ENCODE data around the gene TDRD3.

DNA sequence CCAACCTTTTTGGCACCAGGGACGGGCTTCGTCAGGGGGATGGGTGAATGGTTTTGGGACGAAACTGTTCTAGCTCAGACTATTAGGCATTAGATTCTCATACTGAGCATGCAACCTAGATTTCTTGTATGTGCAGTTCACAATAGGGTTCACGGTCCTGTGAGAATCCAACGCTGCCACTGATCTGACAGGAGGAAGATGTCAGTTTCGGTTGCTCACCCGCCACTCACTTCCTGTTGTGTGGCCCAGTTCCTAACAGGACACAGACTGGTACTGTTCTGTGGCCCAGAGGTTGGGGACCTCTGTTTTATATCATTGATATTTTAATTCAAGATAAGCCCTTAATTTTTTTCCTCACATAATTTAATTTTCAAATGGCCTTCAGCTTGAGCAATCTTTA is 26.7 kb upstream of the TDRD3 start:
- TF ChIP-seq, protein P1, sequence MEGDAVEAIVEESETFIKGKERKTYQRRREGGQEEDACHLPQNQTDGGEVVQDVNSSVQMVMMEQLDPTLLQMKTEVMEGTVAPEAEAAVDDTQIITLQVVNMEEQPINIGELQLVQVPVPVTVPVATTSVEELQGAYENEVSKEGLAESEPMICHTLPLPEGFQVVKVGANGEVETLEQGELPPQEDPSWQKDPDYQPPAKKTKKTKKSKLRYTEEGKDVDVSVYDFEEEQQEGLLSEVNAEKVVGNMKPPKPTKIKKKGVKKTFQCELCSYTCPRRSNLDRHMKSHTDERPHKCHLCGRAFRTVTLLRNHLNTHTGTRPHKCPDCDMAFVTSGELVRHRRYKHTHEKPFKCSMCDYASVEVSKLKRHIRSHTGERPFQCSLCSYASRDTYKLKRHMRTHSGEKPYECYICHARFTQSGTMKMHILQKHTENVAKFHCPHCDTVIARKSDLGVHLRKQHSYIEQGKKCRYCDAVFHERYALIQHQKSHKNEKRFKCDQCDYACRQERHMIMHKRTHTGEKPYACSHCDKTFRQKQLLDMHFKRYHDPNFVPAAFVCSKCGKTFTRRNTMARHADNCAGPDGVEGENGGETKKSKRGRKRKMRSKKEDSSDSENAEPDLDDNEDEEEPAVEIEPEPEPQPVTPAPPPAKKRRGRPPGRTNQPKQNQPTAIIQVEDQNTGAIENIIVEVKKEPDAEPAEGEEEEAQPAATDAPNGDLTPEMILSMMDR (IDR thresholded peaks at IDR 0.05) = no peak
- TF ChIP-seq POLR2A (IDR thresholded peaks at IDR 0.05) = no peak

Measured in heart left ventricle (tissue), 13 donors.